ENCODE results near the gene GCGR. TPM values are rescaled to one million over a fixed set of nuclear protein-coding genes. Genes with fewer than 3 reads are reported as not detected.
A peak's percentile ranks its signal among the peaks of the same experiment; 100 is the strongest.
"Not testable (repeated sequence)": the region's sequence is repeated elsewhere in the genome, so short reads cannot be mapped to it uniquely, and the experiment has no call there.

Gene GCGR
- total RNA-seq, 4 donors from 2014 or later = 0.47 TPM; not detected in 3

DNA sequence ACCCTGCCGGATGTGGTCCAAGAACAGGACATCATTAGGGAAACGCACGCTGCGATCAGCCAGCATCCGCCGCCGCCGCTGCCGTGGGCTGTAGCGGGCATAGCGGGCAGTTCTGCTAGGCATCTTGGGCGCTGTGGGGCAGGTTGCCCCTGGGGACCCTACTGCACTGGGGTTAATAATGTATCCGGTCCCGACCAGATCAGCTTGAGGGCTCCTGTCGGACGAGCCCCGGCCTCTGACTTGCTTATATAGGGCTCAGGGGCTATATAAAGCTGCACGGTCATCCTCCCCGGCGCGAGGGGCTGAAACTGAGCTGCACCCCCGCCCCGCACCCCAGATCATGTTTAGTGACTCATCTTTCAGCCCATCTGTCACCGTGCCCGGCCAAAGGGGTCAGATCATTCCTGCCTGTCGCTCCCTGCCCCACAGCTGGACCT lies 30.9 kb downstream of the GCGR start, which contains the start of gene PPP1R27:
Gene PPP1R27, minus strand, starts transcription at position 220 of the 437 bp plus-strand sequence. Its CDS starts 97 bp downstream, at position 123.
- Histone ChIP-seq H3K4me1 (peaks cover 0 to 38% (median 16%) of the 10 kb centered on the region in 3 donors), H3K9me3 (no peaks in the 10 kb centered on the region), H3K27ac (peak within 1 kb of the TSS in 2 of 4 donors; percentile 93 to 95), H3K27me3 (no peaks in the 10 kb centered on the region), H3K4me3 (peak within 1 kb of the TSS; percentile 87 to 92), H3K36me3 (no peaks in the 10 kb centered on the region)
- ATAC-seq = no peak
- TF ChIP-seq EP300 (IDR thresholded peaks at IDR 0.05) (no peak), POLR2A (IDR thresholded peaks at IDR 0.05) (no peak), CTCF (IDR thresholded peaks at IDR 0.05) (no peak), POLR2AphosphoS5 (IDR thresholded peaks at IDR 0.05) (no peak)
- 85% methylated on average over 9 of the region's 26 CpGs; no CpG with 5 or more reads in 1 of the 2 donors for WGBS, 2 donors (ENCODE audit: low coverage in 1 of 2)

DNA sequence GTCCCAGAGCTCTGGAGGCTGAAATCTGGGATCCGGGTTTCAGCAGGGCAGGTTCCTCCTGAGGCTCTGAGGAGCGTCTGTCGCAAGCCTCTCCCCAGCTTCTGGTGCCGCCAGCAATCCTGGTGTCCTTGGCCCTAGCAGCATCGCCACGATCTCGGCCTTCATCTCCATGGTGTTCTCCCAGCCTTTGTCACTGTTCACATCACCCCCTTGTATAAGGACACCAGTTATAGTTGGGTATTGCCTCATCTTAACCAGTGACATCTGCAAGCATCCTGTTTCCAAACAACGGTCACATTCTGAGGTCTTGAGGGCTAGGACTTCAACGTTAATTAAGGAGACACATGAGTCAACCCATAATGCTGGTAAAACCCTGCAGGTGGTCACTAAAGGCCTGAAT lies 33.7 kb downstream of the GCGR start:
- H3K4me1 ChIP-seq = peaks cover 0 to 15% (median 6%) of the 10 kb centered on the region in 3 donors
- peaks cover 0 to 3% of the 10 kb centered on the region in 2 donors for H3K36me3 ChIP-seq
- no peak overlapping the region for H3K27ac ChIP-seq
- WGBS, 2 donors (ENCODE audit: low coverage in 1 of 2) = 81 to 90% methylated on average over 4 to 8 of the region's 9 CpGs
- H3K4me3 ChIP-seq = no peak overlapping the region
- TF ChIP-seq POLR2A (IDR thresholded peaks at IDR 0.05) = no peak
- no peak for TF ChIP-seq EP300 (IDR thresholded peaks at IDR 0.05)
- H3K27me3 ChIP-seq = no peaks in the 10 kb centered on the region
- no peaks in the 10 kb centered on the region for H3K9me3 ChIP-seq
- no peak for ATAC-seq

- Histone ChIP-seq H3K4me3 (no peak overlapping the region), H3K4me1 (peaks cover 0 to 9% (median 4%) of the 10 kb centered on the region in 3 donors), H3K36me3 (peaks cover 0 to 14% of the 10 kb centered on the region in 2 donors), H3K27ac (no peak overlapping the region), H3K9me3 (no peaks in the 10 kb centered on the region), H3K27me3 (no peaks in the 10 kb centered on the region)
- no peak for TF ChIP-seq POLR2A (IDR thresholded peaks at IDR 0.05)
- no peak for TF ChIP-seq CTCF (IDR thresholded peaks at IDR 0.05)
- no peak for TF ChIP-seq EP300 (IDR thresholded peaks at IDR 0.05)
- no peak for TF ChIP-seq POLR2AphosphoS5 (IDR thresholded peaks at IDR 0.05)
- ATAC-seq = no peak
- 20 to 38% methylated on average over 1 to 3 of the region's 17 CpGs for WGBS, 2 donors (ENCODE audit: low coverage in 1 of 2)
Measured at GRCh38 chr17:81838753-81839255, 34.9 kb downstream of the GCGR start.

- TF ChIP-seq POLR2AphosphoS5 (IDR thresholded peaks at IDR 0.05) (no peak), EP300 (IDR thresholded peaks at IDR 0.05) (no peak), CTCF (IDR thresholded peaks at IDR 0.05) (no peak), POLR2A (IDR thresholded peaks at IDR 0.05) (no peak)
- Histone ChIP-seq H3K36me3 (peaks cover 0 to 19% of the 10 kb centered on the region in 2 donors), H3K9me3 (no peaks in the 10 kb centered on the region), H3K4me3 (no peak overlapping the region), H3K27me3 (no peaks in the 10 kb centered on the region), H3K27ac (no peak overlapping the region), H3K4me1 (peaks cover 0 to 4% (median 0%) of the 10 kb centered on the region in 3 donors)
- 72 to 78% methylated on average over 8 to 15 of the region's 15 CpGs for WGBS, 2 donors (ENCODE audit: low coverage in 1 of 2)
- no peak for ATAC-seq
Measured at GRCh38 chr17:81839301-81839700, 35.4 kb downstream of the GCGR start.

DNA sequence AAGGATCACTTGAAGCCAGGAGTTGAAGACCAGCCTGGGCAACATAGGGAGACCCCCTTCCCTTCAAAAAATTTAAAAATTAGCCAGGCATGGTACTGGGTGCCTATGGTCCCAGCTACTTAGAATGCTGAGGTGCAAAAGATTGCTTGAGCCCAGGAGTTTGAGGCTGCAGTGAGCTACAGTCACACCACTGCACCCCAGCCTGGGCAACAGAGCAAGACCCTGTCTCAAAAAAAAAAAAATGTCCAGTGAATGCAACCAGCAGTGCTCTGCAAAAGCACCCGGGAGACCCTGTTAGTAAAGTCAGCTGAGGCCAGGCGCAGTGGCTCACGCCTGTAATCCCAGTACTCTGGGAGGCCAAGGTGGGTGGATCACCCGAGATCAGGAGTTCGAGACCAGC lies 36.1 kb downstream of the GCGR start:
- H3K27me3 ChIP-seq, H3K4me3 ChIP-seq, H3K9me3 ChIP-seq, H3K27ac ChIP-seq, H3K4me1 ChIP-seq, ATAC-seq: not testable (repeated sequence)
- 93% methylated on average over 5 of the region's 5 CpGs; no CpG with 5 or more reads in 1 of the 2 donors for WGBS, 2 donors (ENCODE audit: low coverage in 1 of 2)
- H3K36me3 ChIP-seq = peaks cover 0 to 27% of the 10 kb centered on the region in 2 donors
